ENCODE measurements around the gene GABRG3. TPM values are rescaled to one million over a fixed set of nuclear protein-coding genes. Genes with fewer than 3 reads are reported as not detected.

GABRG3 gene
- total and polyA plus RNA-seq, 2 of the 4 experiments (the other 2 are of a cell fraction) = not detected

DNA sequence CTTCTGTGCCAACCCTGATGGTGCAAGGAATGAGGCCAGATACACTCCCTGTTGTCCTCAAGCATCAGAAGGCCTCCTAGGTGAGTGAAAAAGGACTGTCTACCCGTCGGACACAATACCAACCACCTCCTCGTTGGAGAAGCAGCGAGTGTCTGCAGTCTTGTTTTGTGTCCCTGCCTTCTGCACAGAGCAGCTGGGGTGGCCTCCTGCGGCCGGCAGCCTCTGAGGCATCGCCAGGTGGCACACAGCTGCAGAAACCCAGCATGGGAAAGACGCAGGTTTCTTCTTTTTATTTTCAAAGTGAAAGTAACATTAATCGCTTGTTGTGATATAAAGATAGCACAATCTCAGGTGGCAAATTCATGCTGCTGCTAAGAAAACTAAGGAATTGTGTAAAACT, 618.3 kb downstream of the GABRG3 start:
- no peak overlapping the region for H3K4me3 ChIP-seq (ENCODE audit: insufficient read depth, low read depth, low read length)
- H3K4me2 ChIP-seq (ENCODE audit: low read depth, low read length) = no peak overlapping the region
- H2BK5ac ChIP-seq (ENCODE audit: low read depth, low read length, poor library complexity, severe bottlenecking) = no peak overlapping the region
- H2BK20ac ChIP-seq (ENCODE audit: low read depth, low read length) = no peak overlapping the region
- H2AK5ac ChIP-seq (ENCODE audit: low read depth, low read length) = no peak overlapping the region
- H2AK9ac ChIP-seq (replicated peaks; ENCODE audit: low read depth, low read length, poor library complexity) = no peak overlapping the region
- H3K4ac ChIP-seq (ENCODE audit: low read depth, low read length) = no peak overlapping the region
- WGBS, 2 experiments (ENCODE audit: extremely low coverage in 2 of 2, insufficient read length in 1 of 2) = 80% methylated on average over 2 of the region's 9 CpGs; no CpG with 5 or more reads in 1 of the 2 experiments
- no peak overlapping the region for H4K5ac ChIP-seq (ENCODE audit: low read depth, low read length)
- TF ChIP-seq, protein P1, sequence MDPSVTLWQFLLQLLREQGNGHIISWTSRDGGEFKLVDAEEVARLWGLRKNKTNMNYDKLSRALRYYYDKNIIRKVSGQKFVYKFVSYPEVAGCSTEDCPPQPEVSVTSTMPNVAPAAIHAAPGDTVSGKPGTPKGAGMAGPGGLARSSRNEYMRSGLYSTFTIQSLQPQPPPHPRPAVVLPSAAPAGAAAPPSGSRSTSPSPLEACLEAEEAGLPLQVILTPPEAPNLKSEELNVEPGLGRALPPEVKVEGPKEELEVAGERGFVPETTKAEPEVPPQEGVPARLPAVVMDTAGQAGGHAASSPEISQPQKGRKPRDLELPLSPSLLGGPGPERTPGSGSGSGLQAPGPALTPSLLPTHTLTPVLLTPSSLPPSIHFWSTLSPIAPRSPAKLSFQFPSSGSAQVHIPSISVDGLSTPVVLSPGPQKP (IDR thresholded peaks at IDR 0.05; ENCODE audit: borderline replicate concordance, low read depth, low read length) = no peak
- TF ChIP-seq, protein P2, sequence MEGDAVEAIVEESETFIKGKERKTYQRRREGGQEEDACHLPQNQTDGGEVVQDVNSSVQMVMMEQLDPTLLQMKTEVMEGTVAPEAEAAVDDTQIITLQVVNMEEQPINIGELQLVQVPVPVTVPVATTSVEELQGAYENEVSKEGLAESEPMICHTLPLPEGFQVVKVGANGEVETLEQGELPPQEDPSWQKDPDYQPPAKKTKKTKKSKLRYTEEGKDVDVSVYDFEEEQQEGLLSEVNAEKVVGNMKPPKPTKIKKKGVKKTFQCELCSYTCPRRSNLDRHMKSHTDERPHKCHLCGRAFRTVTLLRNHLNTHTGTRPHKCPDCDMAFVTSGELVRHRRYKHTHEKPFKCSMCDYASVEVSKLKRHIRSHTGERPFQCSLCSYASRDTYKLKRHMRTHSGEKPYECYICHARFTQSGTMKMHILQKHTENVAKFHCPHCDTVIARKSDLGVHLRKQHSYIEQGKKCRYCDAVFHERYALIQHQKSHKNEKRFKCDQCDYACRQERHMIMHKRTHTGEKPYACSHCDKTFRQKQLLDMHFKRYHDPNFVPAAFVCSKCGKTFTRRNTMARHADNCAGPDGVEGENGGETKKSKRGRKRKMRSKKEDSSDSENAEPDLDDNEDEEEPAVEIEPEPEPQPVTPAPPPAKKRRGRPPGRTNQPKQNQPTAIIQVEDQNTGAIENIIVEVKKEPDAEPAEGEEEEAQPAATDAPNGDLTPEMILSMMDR (conservative IDR thresholded peaks at IDR 0.05; ENCODE audit: low read depth, low read length) = no peak
- no peak for TF ChIP-seq BHLHE40 (IDR thresholded peaks at IDR 0.05; ENCODE audit: low read depth, low read length)
- no peak for TF ChIP-seq SMC3 (IDR thresholded peaks at IDR 0.05; ENCODE audit: low read depth, low read length)
- TF ChIP-seq CEBPB (IDR thresholded peaks at IDR 0.05; ENCODE audit: low read depth, low read length) = no peak
- TF ChIP-seq MAZ (IDR thresholded peaks at IDR 0.05; ENCODE audit: borderline replicate concordance, low read depth, low read length) = no peak
- no peak for TF ChIP-seq CHD1 (IDR thresholded peaks at IDR 0.05; ENCODE audit: low read depth, low read length)
- TF ChIP-seq NFE2L2 (IDR thresholded peaks at IDR 0.05; ENCODE audit: low read depth, low read length) = no peak
- no peak for TF ChIP-seq MXI1 (IDR thresholded peaks at IDR 0.05; ENCODE audit: borderline replicate concordance, low read depth, low read length)
- no peak for TF ChIP-seq RCOR1 (IDR thresholded peaks at IDR 0.05; ENCODE audit: insufficient replicate concordance, low read length)
- no peak for TF ChIP-seq RAD21 (IDR thresholded peaks at IDR 0.05; ENCODE audit: low read length)
- H3K18ac ChIP-seq (ENCODE audit: low read depth, low read length) = no peak overlapping the region
- ChIA-PET POLR2A (ENCODE audit: unreplicated experiment) (no interaction called here), CTCF (no interaction called here)
- ATAC-seq (ENCODE audit: low read depth) (no peak), DNase-seq (no peak)
- H3K14ac ChIP-seq (replicated peaks; ENCODE audit: low read depth, low read length) = no peak overlapping the region
- H3K4me1 ChIP-seq (ENCODE audit: control insufficient read depth, insufficient read depth, low read length) = no peaks in the 10 kb centered on the region
- H3K79me1 ChIP-seq (ENCODE audit: low read depth in 1 of 2, low read length in 2 of 2) = no peaks in the 10 kb centered on the region
- H3K36me3 ChIP-seq (ENCODE audit: control insufficient read depth, insufficient read depth, low read length) = no peaks in the 10 kb centered on the region
- no peak overlapping the region for H2BK15ac ChIP-seq (ENCODE audit: low read depth, low read length)
- intact Hi-C loops (cut with micrococcal nuclease) = no loop called here
- H4K20me1 ChIP-seq (ENCODE audit: insufficient read depth, low read length) = no peaks in the 10 kb centered on the region
- dilution Hi-C loops (cut with HindIII; ENCODE audit: low sequenced_read_pairs, unreplicated experiment) = no loop called here
- H3K23ac ChIP-seq (ENCODE audit: low read depth, low read length) = no peak overlapping the region
- no peak overlapping the region for H4K8ac ChIP-seq (ENCODE audit: low read depth in 2 of 2, low read length in 2 of 2)
- H2AFZ ChIP-seq (replicated peaks; ENCODE audit: low read length, poor library complexity) = no peak overlapping the region
- no peak overlapping the region for H3K27ac ChIP-seq (ENCODE audit: insufficient read depth, low read length)
- peaks cover 31% of the 10 kb centered on the region for H3K9me3 ChIP-seq (ENCODE audit: control insufficient read depth, insufficient read depth, low read length)
- H3K9ac ChIP-seq (ENCODE audit: low read depth, low read length) = no peak overlapping the region
- no TSS peak for BruUV-seq (replicated peaks)
- H3K27me3 ChIP-seq (ENCODE audit: control insufficient read depth, insufficient read depth, low read length) = no peaks in the 10 kb centered on the region
- H2BK120ac ChIP-seq (ENCODE audit: low read depth, low read length) = no peak overlapping the region
- H3K56ac ChIP-seq (ENCODE audit: extremely low read depth, insufficient read depth, low read length) = no peak overlapping the region
- H4K91ac ChIP-seq (ENCODE audit: insufficient read depth, low read depth, low read length) = no peak overlapping the region
- in situ Hi-C loops (cut with MboI; ENCODE audit: low sequenced_read_pairs) = no loop called here
- no peaks in the 10 kb centered on the region for H3K9me1 ChIP-seq (ENCODE audit: insufficient read depth, low read length)

All from IMR-90 (cell line).